ENCODE measurements around the gene LRP1B. TPM values are rescaled to one million over a fixed set of nuclear protein-coding genes. Genes with fewer than 3 reads are reported as not detected.

Gene LRP1B
- total and polyA plus RNA-seq, 2 donors (not counting 1 experiment from before 2014, with no cell fraction given): not detected

GRCh38 chr2:142127248-142127647 is 3.6 kb downstream of the LRP1B start:
- CTCF ChIA-PET: interaction anchor here (1.4 kb wide), 1 partner anchor 13 kb away, joined by 5 read pairs; no protein-coding TSS in a partner anchor
- no peak for ATAC-seq (ENCODE audit: low read depth)

GRCh38 chr2:142124706-142125105 is 6.1 kb downstream of the LRP1B start:
- DNase-seq (no peak), ATAC-seq (ENCODE audit: low read depth) (no peak)
- no peak overlapping the region for H3K27ac ChIP-seq (ENCODE audit: low read length in 2 of 2)
- ChIA-PET CTCF (no interaction called here), POLR2A (no interaction called here)
- no peaks in the 10 kb centered on the region for H3K9me3 Mint-ChIP-seq (ENCODE audit: insufficient read depth)
- no peaks in the 10 kb centered on the region for H3K36me3 ChIP-seq (replicated peaks in 1 of 2; ENCODE audit: control extremely low read depth in 1 of 2, control insufficient read depth in 1 of 2, extremely low read depth in 1 of 2, insufficient read depth in 2 of 2, low read length in 1 of 2)
- no peak overlapping the region for H3K9ac ChIP-seq (ENCODE audit: low read length)
- H2AFZ ChIP-seq (ENCODE audit: insufficient read depth, low read depth, low read length, poor library complexity, severe bottlenecking): no peak overlapping the region
- no peaks in the 10 kb centered on the region for H3K4me1 ChIP-seq (ENCODE audit: control insufficient read depth in 2 of 2, insufficient read depth in 2 of 2, low read length in 2 of 2)
- no peak for TF ChIP-seq CTCF (IDR thresholded peaks at IDR 0.05)
- no peak for TF ChIP-seq EZH2 (IDR thresholded peaks at IDR 0.05; ENCODE audit: borderline replicate concordance, insufficient read depth, low read depth, low read length, poor library complexity, severe bottlenecking)
- H3K4me2 ChIP-seq (replicated peaks; ENCODE audit: low read depth, low read length, poor library complexity, severe bottlenecking): no peak overlapping the region
- peaks cover 0 to 7% (median 3%) of the 10 kb centered on the region in 4 experiments for H3K27me3 ChIP-seq (replicated peaks in 1 of 4; ENCODE audit: control extremely low read depth in 1 of 4, control insufficient read depth in 3 of 4, insufficient read depth in 4 of 4, low read length in 3 of 4)
- H3K4me1 Mint-ChIP-seq: no peaks in the 10 kb centered on the region
- H3K4me3 Mint-ChIP-seq: no peak overlapping the region
- peaks cover 27% of the 10 kb centered on the region for H3K27me3 Mint-ChIP-seq
- H3K4me3 ChIP-seq (ENCODE audit: control extremely low read depth in 1 of 5, extremely low read depth in 1 of 5, insufficient read depth in 1 of 5, low read depth in 2 of 5, low read length in 4 of 5): no peak overlapping the region
- H3K79me2 ChIP-seq (ENCODE audit: control insufficient read depth, insufficient read depth, low read length): no peaks in the 10 kb centered on the region
- intact Hi-C loops (cut with micrococcal nuclease): no loop called here
- no peaks in the 10 kb centered on the region for H3K9me3 ChIP-seq (ENCODE audit: control extremely low read depth in 1 of 3, control insufficient read depth in 2 of 3, insufficient read depth in 1 of 3, low read length in 2 of 3)
- no peaks in the 10 kb centered on the region for H4K20me1 ChIP-seq (ENCODE audit: control insufficient read depth, insufficient read depth, low read length, poor library complexity, severe bottlenecking)
- no peak overlapping the region for H3K27ac Mint-ChIP-seq

More at GRCh38 chr2:142127248-142127647, 3.6 kb downstream of the LRP1B start:
- Mint-ChIP-seq H3K27ac (no peak overlapping the region), H3K4me3 (no peak overlapping the region), H3K9me3 (ENCODE audit: insufficient read depth) (no peaks in the 10 kb centered on the region), H3K4me1 (peaks cover 17% of the 10 kb centered on the region), H3K27me3 (peaks cover 50% of the 10 kb centered on the region)
- H3K79me2 ChIP-seq (ENCODE audit: control insufficient read depth, insufficient read depth, low read length): no peaks in the 10 kb centered on the region
- no peaks in the 10 kb centered on the region for H4K20me1 ChIP-seq (ENCODE audit: control insufficient read depth, insufficient read depth, low read length, poor library complexity, severe bottlenecking)
- H3K4me3 ChIP-seq (ENCODE audit: control extremely low read depth in 1 of 5, extremely low read depth in 1 of 5, insufficient read depth in 1 of 5, low read depth in 2 of 5, low read length in 4 of 5): no peak overlapping the region
- POLR2A ChIA-PET: no interaction called here
- H3K9me3 ChIP-seq (ENCODE audit: control extremely low read depth in 1 of 3, control insufficient read depth in 2 of 3, insufficient read depth in 1 of 3, low read length in 2 of 3): no peaks in the 10 kb centered on the region
- intact Hi-C loops (cut with micrococcal nuclease): no loop called here
- H3K4me2 ChIP-seq (replicated peaks; ENCODE audit: low read depth, low read length, poor library complexity, severe bottlenecking): no peak overlapping the region
- no peak overlapping the region for H3K27ac ChIP-seq (ENCODE audit: low read length in 2 of 2)
- no peak for DNase-seq
- H2AFZ ChIP-seq (ENCODE audit: insufficient read depth, low read depth, low read length, poor library complexity, severe bottlenecking): no peak overlapping the region
- no peak overlapping the region for H3K9ac ChIP-seq (ENCODE audit: low read length)
- peaks cover 16 to 17% of the 10 kb centered on the region in 2 donors for H3K4me1 ChIP-seq (ENCODE audit: control insufficient read depth in 2 of 2, insufficient read depth in 2 of 2, low read length in 2 of 2)
- no peak for TF ChIP-seq CTCF (IDR thresholded peaks at IDR 0.05)
- TF ChIP-seq EZH2 (IDR thresholded peaks at IDR 0.05; ENCODE audit: borderline replicate concordance, insufficient read depth, low read depth, low read length, poor library complexity, severe bottlenecking): no peak
- no peaks in the 10 kb centered on the region for H3K36me3 ChIP-seq (replicated peaks in 1 of 2; ENCODE audit: control extremely low read depth in 1 of 2, control insufficient read depth in 1 of 2, extremely low read depth in 1 of 2, insufficient read depth in 2 of 2, low read length in 1 of 2)
- H3K27me3 ChIP-seq (replicated peaks in 1 of 4; ENCODE audit: control extremely low read depth in 1 of 4, control insufficient read depth in 3 of 4, insufficient read depth in 4 of 4, low read length in 3 of 4): peaks cover 0 to 26% (median 15%) of the 10 kb centered on the region in 4 experiments
